Activated T-helper 9 cell treated with anti-CD3 and anti-CD28 coated beads, Interleukin-2, amount 50 U/mL, for 16 hours (primary cell): Measurements from ENCODE around the gene LRRC46.

Source experiments
- DNase-seq: peaks from one replicate; pipeline ENCODE4 v3.0.0-alpha.2; 2020; ENCODE audit warnings: low read depth

Gene LRRC46

DNA sequence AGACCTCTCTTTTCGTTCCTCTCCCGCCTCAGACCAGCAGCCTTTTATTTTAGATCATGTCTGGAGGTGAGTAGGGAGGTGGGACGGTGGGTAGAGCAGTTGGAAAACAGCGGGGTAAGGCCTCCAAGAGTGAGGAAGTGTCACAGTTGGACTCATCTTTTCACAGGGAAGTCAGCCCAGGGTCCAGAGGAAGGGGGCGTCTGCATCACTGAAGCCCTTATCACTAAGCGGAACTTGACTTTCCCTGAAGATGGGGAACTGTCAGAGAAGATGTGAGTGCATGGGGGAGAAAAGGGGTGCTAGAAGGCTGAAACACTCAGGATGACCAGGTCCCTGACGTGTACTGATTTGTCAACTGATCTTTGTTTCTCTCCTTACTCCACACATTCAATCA, 461 bp downstream of the LRRC46 start:
- no peak for DNase-seq

DNA sequence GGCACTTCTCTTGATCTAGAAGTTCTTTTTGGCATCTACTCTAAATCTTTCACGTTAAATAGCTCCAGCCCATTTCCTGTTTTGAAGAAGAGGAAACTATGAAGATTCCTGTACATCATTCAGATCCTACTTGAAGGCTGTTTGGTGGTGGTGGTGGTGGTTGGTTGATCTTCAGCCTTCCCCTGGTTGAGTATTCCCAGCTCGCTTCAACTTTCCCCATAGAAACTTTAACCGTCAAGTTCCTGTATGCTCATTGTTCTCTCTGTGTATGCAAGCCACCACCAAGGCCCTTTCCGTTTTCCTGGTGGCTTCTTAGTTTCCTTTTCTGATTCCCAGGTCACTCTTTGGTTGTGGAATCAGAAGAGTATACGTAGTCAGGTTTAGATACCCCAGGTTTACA, 3.3 kb downstream of the LRRC46 start:
- DNase-seq: no peak

DNA sequence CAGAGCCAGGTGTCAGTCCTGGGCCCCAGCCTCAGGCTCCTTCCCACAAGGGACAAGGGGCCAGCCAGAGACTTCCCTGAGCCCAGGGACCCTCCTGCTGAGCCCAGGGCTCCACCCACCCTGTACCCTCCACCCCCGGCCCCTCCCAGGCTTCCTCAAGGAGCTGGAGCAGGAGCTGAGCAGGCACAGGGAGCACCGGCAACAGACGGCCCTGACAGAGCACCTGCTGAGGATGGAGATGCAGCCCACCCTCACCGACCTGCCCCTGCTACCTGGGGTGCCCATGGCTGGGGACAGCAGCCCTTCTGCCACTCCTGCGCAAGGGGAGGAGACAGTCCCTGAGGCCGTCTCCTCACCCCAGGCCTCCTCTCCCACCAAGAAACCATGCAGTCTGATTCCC, 5.1 kb downstream of the LRRC46 start:
- DNase-seq: no peak

DNA sequence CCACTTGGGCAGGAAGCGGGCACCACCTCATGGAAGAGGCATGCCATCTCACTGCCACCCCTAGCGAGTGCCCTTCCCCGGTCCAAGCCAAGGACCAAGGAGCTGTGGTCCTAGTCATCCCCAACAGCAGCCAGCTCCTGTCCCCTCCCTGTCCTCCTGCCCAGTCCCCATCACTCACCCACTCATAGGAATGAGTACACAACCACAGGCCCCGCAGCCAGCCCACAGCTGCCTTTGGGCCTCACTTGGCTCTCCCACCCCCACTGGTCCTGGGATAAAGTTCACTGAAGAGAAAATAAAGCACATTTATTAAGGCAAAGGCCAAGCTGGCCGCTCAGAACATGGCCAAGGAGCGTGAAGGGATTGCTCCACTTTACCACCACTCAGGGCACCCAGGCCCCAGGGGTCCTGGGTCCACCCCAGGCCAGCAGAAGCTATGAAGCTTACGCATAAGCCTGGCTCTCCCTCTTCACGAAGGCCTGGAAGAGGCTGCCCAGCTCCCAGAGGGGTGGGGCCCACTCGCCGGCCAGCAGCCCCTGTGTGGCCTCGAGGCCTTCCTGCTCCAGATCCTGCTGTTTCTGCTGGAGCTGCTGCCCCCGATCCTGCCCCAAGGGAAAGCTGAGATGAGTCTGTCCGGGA, 6.0 kb downstream of the LRRC46 start:
- DNase-seq: no peak

DNA sequence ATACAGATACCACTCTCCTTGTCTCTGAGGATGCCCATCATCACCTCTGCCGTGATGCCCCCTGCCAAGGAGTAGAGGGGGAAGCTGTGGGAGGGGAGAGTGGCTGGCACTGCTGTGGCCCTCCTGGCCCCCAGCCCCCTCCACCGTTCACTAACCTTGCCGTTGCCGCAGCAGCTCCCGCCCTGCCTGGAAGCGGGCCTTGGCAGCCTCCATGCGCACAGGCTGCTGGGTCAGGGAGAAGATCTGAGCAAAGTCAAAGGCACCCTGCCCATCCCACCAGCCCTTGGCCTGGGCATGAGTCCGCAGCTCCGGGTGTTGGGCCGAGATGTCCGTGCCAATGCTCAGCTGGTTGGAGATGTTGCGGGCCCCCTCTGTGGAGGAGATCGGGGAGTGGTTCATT, 7.2 kb downstream of the LRRC46 start:
- DNase-seq: no peak

DNA sequence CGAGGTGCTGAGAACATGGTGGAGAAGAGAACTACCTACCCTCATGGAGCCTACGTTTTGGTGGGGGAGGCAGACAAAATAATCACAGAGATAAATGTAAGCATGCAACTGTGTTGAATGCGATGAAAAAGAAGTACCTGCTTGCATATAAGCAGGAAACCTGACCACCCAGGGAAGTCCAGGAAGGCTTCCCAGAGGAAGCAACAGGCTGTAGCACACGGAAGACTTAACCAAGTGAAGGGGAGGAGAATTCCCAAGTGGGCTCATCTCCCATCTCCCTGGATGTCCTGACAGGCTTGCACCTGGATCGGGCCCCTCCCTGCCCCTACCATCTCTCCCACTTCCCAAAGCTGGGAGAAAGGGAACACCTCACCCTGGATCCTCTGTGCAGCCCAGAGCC, 7.6 kb downstream of the LRRC46 start:
- DNase-seq: no peak

DNA sequence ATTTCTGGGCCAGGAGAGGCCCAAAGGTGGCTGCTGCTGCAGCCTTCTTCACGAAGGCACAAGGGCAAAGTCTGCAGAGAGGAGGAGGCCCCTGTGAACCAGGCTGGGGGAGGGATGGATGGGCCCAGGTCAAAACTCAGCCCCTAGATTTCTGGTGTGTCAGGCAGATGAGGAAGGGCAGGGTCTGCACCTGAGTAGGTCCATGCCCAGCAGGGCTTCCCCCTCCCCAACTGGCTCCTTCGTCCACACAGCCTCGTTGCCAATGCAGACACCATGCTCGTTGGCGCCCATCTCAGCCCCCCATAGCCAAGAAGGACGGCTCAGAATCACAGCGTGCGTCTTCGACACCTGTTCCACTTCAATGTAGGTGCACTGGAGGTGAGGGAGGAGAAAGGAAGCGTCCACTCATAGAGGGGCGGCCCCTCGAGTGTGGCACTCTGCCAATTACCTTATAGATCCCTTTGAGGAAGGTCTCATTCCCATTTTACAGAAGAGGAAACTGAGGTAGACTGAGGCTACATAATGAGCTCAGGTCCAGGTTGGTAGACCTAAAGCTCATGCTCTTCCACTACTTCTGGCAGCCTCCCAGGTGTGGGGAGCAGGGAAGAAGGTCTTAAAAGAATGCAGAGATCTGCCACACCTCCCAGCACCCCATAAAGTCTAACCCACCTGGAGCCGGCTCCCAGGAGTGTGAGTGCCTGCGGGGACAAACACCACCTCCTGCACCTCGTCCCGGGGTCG, 8.7 kb downstream of the LRRC46 start:
- no peak for DNase-seq

DNA sequence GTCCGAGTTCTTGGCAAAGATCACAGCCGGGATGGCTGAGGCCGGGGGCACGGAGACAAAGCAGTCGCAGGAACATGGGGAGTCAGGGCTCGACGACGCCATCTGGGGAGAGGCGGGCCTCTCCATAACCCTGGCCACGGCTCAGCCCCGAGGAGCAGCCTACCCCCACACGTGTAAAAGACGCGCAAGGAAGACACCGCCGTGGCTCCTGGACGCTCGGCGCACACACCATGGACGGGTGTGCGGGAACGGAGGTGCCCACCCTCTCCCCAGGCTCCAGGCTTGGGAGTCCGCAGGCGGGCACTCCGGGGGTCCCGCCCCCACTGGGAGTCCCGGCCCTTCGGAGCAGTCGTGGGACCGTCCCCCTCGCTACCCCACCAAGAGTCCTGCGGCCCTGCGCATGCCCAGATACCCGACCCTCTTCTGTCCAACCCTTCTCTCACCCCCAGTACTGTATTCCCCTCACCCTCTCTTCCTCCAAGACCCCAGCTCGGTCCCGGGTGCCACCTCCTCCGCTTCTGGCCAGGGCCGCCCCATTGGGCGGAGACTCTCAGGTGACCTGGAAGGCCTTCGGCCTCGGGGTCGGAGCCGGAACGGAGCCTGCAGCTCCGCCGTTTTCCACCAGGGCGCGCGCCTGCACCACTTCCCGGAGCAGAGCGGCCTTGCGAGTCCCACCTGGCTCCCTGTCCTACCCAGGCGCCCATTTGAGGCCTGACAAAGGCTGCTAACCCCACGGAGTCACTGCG, 9.4 kb downstream of the LRRC46 start, which contains the start of gene SCRN2:
SCRN2 (minus strand) TSS at position 532 of the 746 bp plus-strand sequence; CDS start at position 102, 430 bp downstream.
- peak; percentile 81 for DNase-seq

DNA sequence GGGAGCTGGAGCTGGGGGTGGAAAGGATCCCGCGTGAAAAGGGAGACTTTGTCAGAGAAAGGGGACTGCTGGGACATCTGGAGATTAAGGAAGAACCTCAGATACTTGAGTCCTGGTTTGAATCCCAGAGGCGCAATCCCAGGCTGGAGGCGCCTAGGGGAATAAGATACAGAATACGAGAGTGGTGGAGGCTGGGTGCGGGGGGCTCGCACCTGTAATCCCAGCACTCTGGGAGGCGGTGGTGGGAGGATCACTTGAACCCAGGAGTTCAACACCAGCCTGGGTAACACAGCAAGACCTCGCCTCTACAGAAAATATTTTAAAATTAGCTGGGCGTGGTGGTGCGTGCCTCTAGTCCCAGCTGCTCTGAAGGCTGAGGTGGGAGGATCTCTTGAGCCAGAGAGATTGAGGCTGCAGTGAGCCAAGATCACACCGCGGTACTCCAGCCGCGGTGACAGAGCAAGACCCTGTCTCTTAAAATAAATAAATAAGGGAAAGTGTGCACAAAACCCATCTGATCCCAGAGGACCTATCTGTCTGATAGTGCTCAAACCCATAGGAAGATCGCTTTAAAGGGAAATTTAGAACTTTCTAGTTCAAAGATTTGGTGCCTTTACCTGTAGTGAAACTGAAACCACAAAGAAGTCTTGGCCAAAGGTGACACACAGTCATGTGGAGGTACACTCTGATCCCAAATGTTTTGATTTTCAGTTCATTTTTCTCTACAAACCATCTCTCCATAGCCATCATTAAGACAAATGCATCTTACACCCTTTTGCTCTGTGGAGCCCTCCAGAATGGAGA, 10.2 kb downstream of the LRRC46 start:
- no peak for DNase-seq

DNA sequence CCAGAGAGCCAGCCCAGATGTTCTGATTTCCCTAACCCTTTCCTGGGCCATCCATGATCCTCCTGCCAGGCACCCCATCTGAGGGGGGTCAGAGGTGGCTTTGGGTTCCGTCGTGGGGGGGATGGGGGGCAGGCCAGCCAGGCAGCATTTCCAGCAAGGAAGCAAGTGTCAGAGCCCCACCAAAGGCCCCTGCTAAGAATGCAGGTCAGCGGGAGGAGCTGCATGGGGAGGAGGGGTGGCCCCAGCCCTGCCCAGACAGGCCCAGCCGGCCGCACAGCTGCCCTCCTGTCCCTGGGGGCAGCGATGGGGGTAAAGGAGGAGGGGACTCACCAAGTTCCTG, 11.9 kb downstream of the LRRC46 start:
- DNase-seq: no peak

DNA sequence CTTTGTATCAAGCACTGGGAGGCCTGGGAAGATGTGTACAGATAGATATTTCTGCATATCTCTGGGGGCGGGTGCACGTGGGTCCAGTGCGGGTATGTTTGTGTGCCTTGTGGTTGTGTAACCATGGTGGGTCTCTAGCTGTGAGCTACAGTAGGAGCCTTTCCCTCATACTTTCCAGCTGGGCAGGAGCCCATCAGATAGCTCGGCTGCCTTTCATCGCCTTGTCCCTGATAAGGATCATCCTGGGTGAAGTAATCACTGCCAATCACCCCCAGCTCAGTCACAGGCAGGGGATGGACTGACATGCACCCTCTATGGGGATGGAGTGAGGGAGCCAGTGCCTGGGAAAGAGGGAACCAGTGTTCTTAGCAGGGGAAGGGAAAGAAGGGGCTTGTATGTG, 12.8 kb downstream of the LRRC46 start:
- no peak for DNase-seq

DNA sequence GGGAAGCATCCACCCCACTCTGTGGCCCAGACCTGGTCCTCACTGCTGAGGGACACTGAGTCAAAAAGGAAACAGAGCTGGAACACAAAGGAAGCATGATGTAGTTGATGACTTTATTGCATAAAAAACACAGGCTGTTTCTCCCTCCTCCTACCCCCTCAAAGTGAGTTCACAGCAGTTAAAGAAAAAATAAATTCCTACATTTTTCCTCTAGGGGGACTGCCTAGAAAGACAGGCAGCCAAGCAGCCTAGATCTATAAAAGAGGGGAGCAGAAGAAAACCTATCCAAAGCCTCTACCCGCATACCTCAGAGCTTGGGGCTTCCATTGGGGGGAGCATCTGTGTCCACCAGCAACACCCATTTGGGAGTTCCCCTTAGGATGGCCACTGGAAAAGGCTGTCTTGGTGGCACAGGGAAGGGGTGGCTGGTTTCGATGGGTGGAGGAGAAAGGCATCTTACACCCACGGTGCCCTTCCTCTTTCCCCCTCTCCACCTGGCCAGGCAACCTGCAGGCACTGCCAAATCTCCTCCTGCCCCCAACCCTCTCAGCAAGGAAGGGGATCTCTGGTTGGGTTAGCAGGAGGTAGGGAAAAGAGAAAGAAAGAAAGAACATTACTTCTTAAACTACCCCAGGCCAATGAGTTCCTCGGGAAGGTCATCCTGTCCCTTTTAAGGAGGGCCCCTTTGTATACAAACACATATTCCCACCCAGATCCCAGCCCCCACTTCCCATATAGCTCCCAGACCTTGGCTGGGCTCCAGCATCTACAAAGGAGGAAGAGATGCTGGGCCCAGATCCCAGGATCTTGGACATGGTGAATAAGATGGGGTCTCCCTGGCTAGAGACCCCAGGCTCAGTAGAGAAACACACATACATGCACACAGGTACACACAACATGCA, 13.6 kb downstream of the LRRC46 start:
- no peak for DNase-seq

DNA sequence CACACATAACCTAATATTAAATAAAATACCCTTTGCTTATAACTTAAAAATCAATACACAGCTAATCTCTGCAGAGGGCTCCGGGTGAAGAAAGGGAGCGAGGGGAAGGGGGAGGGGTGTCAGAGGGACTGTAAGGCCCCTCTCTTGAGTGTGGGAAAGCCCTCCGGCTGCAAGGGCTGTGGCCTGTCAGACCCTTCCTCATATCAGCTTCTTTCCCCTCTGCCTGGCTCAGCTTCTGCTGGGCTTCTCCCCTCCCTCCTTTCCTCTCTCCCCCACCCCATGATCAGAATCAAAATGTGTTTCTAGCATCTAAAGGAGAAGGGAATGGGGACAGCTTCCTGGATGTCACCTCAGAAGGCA, 14.2 kb downstream of the LRRC46 start:
- DNase-seq: no peak

DNA sequence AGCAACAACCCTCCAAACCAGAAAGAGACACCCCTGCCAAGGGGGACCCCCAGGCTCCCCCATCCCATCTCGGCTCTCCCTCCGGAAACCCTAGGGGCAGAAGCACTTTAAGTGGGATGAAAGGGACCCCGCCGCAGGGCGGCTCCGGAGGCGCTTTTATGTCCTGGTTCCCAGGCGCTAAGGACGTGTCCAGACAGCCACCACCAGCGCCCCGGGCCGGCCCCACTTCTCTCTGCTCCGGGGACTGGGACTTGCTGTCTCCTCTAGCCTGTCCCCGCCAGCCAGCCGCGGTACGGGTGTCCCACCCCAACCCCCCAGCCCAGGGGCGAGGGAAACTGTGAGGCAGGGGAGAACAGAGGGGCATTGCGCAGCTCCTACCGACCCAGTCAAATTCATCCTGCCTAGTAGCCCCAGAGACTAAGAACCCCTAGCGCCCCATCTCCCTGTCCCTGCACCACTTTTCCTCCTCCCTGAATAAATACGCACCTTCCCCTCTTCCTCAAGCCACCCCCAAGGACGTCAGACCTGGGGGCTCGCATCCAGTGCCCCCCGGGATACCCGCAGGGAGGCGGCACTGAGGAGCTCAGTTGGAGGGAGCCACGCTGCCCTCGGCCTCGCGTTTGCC, 15.4 kb downstream of the LRRC46 start:
- no peak for DNase-seq

DNA sequence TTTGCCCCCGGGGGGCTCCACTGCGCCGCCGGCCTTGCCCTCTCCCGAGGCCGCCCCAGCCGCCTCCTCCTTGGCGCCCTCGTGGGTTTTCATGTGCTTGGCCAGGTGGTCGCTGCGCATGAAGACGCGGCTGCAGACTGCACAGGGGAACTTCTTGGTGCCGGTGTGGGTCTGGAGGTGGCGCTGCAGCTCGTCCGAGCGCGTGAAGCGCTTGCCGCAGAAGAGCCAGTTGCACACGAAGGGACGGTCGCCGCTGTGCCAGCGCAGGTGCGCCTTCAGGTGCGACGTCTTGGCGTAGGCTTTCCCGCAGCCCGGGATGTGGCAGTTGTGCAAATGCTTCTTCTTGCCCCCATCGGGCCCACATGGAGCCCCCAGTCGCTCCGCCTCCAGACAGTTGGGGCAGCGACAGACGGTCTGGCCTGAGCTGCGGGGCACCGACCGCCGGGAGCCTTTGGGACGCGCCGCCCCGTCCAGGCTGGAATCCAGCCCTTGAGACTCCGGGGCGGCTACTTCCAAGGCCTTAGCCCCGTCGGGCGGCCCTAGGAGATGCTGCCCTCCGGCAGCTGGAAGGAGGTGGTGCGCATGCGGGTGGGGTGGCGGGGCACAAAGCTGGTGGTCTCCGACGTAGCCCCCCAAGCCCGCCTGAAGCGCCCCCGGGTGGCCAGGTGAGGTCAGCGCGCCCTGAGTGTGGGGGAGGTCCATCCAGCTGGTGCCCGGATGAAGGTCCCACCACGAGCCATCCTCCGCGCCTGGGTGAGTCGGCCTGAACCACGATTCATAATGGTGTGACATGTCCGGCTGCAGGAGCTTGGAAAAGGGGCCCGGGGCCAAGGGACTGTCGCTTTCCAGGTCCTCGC, 16.1 kb downstream of the LRRC46 start:
- DNase-seq: no peak

DNA sequence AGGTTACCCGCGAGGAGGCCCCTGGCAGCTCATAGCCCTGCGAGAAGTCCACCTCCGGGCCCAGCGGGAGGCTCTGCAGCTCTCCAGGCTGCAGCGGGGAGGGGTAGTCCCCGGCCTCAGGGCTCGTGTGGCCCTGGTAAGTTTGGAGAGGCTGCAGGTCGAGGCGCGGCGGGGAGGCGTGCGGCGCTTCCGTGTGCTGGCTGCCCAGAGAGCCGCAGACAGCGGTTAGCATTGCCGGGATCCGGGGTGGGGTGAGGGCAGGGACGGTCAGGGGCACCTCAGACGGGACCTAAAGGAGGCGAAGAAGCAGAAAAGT, 16.7 kb downstream of the LRRC46 start:
- DNase-seq: no peak

DNA sequence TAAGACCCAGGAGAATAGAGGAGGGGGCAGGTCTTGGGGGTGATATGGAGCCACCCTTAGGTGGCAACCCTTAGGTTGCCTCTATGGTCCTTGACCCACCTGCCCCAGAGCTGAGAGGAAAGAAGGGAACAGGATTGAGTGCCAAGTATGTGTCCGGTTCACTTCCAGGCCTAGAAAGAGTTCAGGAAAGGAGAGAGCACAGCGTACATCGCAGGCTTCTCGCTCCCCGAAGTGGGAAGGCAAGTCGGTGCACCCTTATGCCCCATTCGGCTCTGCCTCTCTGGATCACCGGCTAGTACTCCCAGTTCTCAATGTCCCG, 18.9 kb downstream of the LRRC46 start:
- no peak for DNase-seq

DNA sequence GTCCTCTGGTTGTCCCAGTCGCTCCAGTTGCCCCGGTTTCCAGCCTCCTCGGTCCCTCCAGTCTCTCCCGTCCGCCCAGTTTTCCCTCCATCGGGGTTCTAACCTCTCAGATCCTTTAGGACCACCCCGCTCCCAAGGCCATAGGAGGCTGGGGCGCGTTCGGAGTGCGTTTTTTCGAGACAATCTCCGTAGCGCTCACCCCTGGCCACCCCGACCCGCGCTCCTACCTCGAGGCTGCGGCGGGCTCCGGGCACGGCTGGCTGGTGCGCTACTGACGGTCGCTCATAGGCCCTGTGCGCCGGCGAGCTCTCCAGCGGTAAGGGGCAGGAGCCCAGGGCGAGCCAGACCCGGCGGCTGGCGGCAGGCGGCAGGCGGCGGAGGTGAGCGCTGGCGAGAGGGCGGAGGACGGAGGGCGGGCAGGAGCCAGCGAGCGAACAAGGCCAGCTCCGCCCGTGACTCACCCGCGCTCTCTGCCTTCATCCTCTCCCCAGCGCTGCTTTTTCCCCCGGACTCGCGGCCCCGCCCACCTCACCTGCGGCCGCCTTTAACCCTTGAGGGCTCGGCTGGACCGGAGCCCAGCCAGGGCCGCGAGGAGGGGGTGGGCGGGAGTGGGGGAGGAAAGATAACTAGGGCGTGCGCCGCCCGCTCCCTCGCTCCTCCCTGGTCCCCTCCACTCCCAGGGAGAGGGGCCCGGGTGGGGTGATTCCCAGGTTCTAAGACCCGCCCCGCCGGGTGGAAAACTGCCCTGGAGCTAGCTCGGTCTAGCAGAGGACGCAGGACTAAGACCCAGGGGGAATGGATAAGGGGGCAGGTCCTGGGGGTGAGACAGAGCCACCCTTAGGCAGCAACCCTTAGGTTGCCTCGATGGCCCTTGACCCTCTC, 19.5 kb downstream of the LRRC46 start, which contains the start of gene SP6:
SP6 (minus strand) TSS at position 472 of the 882 bp plus-strand sequence. CDS start 2,734 bp downstream, outside the sequence.
- peak; percentile 59 for DNase-seq

DNA sequence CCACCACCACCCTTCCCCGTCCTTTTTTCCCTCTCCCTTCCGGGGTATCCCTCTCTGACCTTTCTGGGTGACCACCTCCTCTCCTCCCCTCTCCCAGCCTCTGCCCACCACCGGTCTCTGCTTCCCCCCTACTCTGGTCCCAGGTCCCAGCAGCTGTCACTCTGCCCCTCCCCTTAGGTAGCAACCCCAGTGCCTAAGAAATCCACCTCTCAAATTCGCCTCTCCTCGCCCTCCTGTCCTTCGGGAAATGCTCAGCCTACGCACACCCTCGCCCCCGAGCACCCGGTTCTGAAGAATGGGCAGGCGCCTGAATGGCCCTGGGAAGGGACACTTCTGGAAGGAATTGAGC, 20.3 kb downstream of the LRRC46 start:
- DNase-seq: no peak
